GM12878 (cell line): ENCODE results near the gene KIF21A. TPM values are rescaled to one million over a fixed set of nuclear protein-coding genes. Genes with fewer than 3 reads are reported as not detected.

Source experiments
- ATAC-seq: fragments of 200-7000 bp; cut with Tn5 transposase; 3 replicates; pipeline ENCODE4 v1.9.1; 2020; ENCODE audit warnings: mild to moderate bottlenecking, moderate library complexity
- BruUV-seq: library from RNA; stranded (reverse); fragments of 400-500 nt; replicated peaks from 2 replicates; lab custom pipeline; 2021; lab: Mats Ljungman, UMichigan
- CTCF ChIA-PET: fragments of 300-600 bp; sonication (Branson Sonifier 250); formaldehyde crosslinking; extraction: SDS; loops from one replicate; lab custom pipeline; 2021; ENCODE audit warnings: inconsistent platforms; lab: Yijun Ruan, JAX
- POLR2A ChIA-PET: fragments of 350-600 bp; formaldehyde crosslinking; extraction: SDS; loops from one replicate; lab custom pipeline; 2021; ENCODE audit warnings: inconsistent platforms; lab: Charles Lee
- RAD21 ChIA-PET: fragments of 300-600 bp; sonication (Branson Sonifier 250); formaldehyde crosslinking; loops from one replicate; lab custom pipeline; 2023; ENCODE audit warnings: antibody characterized with exemption; ENCODE audit not compliant: unreplicated experiment; lab: Charles Lee
- SMC1A ChIA-PET: fragments of 300-600 bp; sonication (Branson Sonifier 250); formaldehyde crosslinking; loops from one replicate; lab custom pipeline; 2023; ENCODE audit not compliant: unreplicated experiment, uncharacterized antibody; lab: Charles Lee
- DNase-seq: peaks from one replicate; pipeline ENCODE4 v3.0.0-alpha.2; 2011; ENCODE audit warnings: low read depth, low spot score
- FAIRE-seq: peaks from 3 replicates; lab custom pipeline; 2011; peaks lifted over from hg19 to GRCh38; lab: Jason Lieb, UNC
- H2AFZ ChIP-seq: 2 replicates; pipeline ENCODE4 v1.6.0; 2011; ENCODE audit warnings: low read depth, low read length, control low read depth; ENCODE audit not compliant: control insufficient read depth
- H3K27ac ChIP-seq: 2 replicates; pipeline ENCODE4 v1.5.1; 2011; ENCODE audit warnings: control low read depth; ENCODE audit not compliant: control insufficient read depth, insufficient read depth
- H3K27me3 ChIP-seq, 2 experiments: replicated peaks in 1 of 2; 2 replicates each; pipeline versions ENCODE4 v1.6.0 to v1.6.1; 2011; ENCODE audit warnings: low read length in 1 of 2; ENCODE audit not compliant: control insufficient read depth in 2 of 2, insufficient read depth in 2 of 2
- H3K36me3 ChIP-seq, 2 experiments: 2 replicates each; pipeline ENCODE4 v1.5.1; 2011; ENCODE audit warnings: low read length in 1 of 2; ENCODE audit not compliant: control insufficient read depth in 2 of 2, insufficient read depth in 2 of 2
- H3K4me1 ChIP-seq: 2 replicates; pipeline ENCODE4 v1.6.1; 2011; ENCODE audit warnings: mild to moderate bottlenecking, low read length, moderate library complexity, mixed read lengths; ENCODE audit not compliant: control insufficient read depth, insufficient read depth
- H3K4me2 ChIP-seq: 2 replicates; pipeline ENCODE4 v1.6.0; 2011; ENCODE audit warnings: control low read depth; ENCODE audit not compliant: control insufficient read depth, insufficient read depth
- H3K4me3 ChIP-seq: fragments of 200-600 bp; sonication (generic); 2 replicates; pipeline ENCODE4 v1.5.1; 2016
- H3K79me2 ChIP-seq: 2 replicates; pipeline ENCODE4 v1.6.0; 2011; ENCODE audit warnings: low read length; ENCODE audit not compliant: control insufficient read depth, insufficient read depth
- H3K9ac ChIP-seq: 2 replicates; pipeline ENCODE4 v1.8.0; 2011; ENCODE audit warnings: low read length, control low read depth, mixed read lengths; ENCODE audit not compliant: control insufficient read depth, insufficient read depth
- H3K9me3 ChIP-seq: replicated peaks from 3 replicates; pipeline ENCODE4 v1.5.1; 2011; ENCODE audit warnings: mild to moderate bottlenecking, low read length; ENCODE audit not compliant: control insufficient read depth, insufficient read depth
- H4K20me1 ChIP-seq: 2 replicates; pipeline ENCODE4 v1.6.0; 2011; ENCODE audit not compliant: control insufficient read depth, insufficient read depth
- PAX8 ChIP-seq: fragments of 450-650 bp; IDR thresholded peaks from 2 replicates; pipeline ENCODE4 v1.6.1; 2017; ENCODE audit warnings: mild to moderate bottlenecking, moderate library complexity
- REST ChIP-seq: IDR thresholded peaks from 2 replicates; pipeline ENCODE4 v1.6.1; 2012; ENCODE audit warnings: mild to moderate bottlenecking, low read depth, low read length
- RFX5 ChIP-seq: IDR thresholded peaks from 2 replicates; pipeline ENCODE4 v1.6.1; 2011; ENCODE audit warnings: low read depth, low read length, improper control_type of control experiment
- ZBTB33 ChIP-seq: fragments of 450-650 bp; IDR thresholded peaks from 2 replicates; pipeline ENCODE4 v1.6.1; 2017; ENCODE audit warnings: mild to moderate bottlenecking
- ZNF24 ChIP-seq: fragments of 450-650 bp; IDR thresholded peaks from 2 replicates; pipeline ENCODE4 v1.6.1; 2017; ENCODE audit warnings: antibody characterized with exemption, mild to moderate bottlenecking
- ZZZ3 ChIP-seq: IDR thresholded peaks from 2 replicates; pipeline ENCODE4 v1.6.1; 2011; ENCODE audit warnings: low read depth; ENCODE audit not compliant: control insufficient read depth, insufficient read length
- WGBS: methylation state at CpG from one replicate; pipeline ENCODE4 v1.1.6; 2016; ENCODE audit warnings: low lambda C conversion rate; ENCODE audit not compliant: insufficient replicate concordance, insufficient coverage; ENCODE audit errors: missing lambda C conversion rate; 5-methylcytosine and 5-hydroxymethylcytosine counted together
- in situ Hi-C: fragments of 300-500 bp; cut with MboI; formaldehyde crosslinking; loops from 9 replicates; pipeline ENCODE4 v1.14.3; 2018; ENCODE audit warnings: mixed read lengths
- intact Hi-C: fragments of 100-400 bp; cut with micrococcal nuclease; formaldehyde crosslinking; loops from one replicate; pipeline ENCODE4 v1.14.2; 2022; ENCODE audit not compliant: unreplicated experiment
- polyA plus RNA-seq, 11 experiments: library from polyadenylated mRNA; depleted of rRNA in 4 of 11; unstranded in 6 of 11; stranded (reverse) in 5 of 11; fragments of >200 nt; fragmentation: Nextera tagmentation in 4 of 11; fragmentation: Illumina TruSeq in 1 of 11; extraction: Ambion mirVana in 4 of 11; extraction: Trizol in 1 of 11; gene quantifications; 1 replicate in 1 of 11; 2 replicates in 10 of 11; pipeline versions ENCODE4 v1.2.1 to v1.2.3, GENCODE V29; 2011 to 2016; ENCODE audit warnings: inconsistent platforms in 2 of 11, missing spikeins in 2 of 11, low read depth in 1 of 11
- total RNA-seq, 4 experiments: library from RNA; depleted of rRNA in 3 of 4; stranded (reverse); fragments of >200 nt in 3 of 4; fragmentation: Illumina TruSeq in 1 of 4; extraction: Trizol in 1 of 4; gene quantifications; 2 replicates each; pipeline versions ENCODE4 v1.2.1 to v1.2.3, GENCODE V29; 2013 to 2021

The KIF21A gene
- total and polyA plus RNA-seq, 10 of the 15 experiments (the other 5 are each of a cell fraction or from before 2014, with no cell fraction given): 21.3 to 42.1 (median 24.5) TPM

DNA sequence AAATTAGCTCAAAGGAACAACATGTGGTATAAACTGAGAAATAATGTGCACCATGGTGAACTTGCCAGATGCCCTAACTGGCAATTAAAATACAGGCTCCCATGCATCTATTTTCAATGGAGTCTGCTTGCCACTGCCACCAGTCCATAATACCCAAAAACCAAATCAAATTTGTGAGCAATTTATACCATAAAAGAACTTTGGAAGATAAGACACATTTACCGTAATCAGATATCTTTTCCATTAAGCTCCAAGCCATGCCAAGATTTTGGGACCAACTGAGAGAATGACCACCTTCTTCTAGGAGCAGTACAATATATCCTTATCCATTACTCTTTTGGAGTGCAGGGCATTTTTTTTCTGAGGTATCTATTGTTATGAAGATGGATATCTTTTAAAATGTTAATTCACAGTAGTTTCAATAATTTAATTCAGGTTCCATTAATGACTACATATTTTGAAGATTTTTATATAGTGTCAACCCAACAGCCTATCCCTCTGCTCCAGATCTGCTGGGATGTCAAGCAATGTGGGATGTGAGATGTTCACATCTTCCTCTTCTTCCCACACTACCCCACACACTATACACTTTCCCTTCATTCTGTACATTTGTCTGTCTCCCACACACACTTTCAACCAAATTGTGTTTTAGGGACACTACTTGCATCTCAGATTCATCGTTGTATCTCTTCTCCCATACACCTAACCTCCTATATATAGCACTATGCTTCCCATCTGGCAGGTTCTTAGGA, 53.3 kb downstream of the KIF21A start:
- in situ Hi-C loops: no loop called here

More for the DNA sequence above, 53.3 kb downstream of the KIF21A start:
- no peak overlapping the region for H2AFZ ChIP-seq
- DNase-seq (no peak), FAIRE-seq (no peak), ATAC-seq (no peak)
- BruUV-seq: no TSS peak
- H3K4me3 ChIP-seq: no peak overlapping the region
- intact Hi-C loops: no loop called here
- no peaks in the 10 kb centered on the region for H3K79me2 ChIP-seq
- no peaks in the 10 kb centered on the region for H4K20me1 ChIP-seq
- ChIA-PET RAD21 (no interaction called here), POLR2A (no interaction called here), CTCF (no interaction called here)
- H3K27me3 ChIP-seq: no peaks in the 10 kb centered on the region
- H3K27ac ChIP-seq: no peak overlapping the region
- H3K4me1 ChIP-seq: no peaks in the 10 kb centered on the region
- no peak overlapping the region for H3K4me2 ChIP-seq
- no peak for TF ChIP-seq PAX8
- TF ChIP-seq REST: no peak
- no peak for TF ChIP-seq ZNF24
- TF ChIP-seq ZBTB33: no peak
- no peak for TF ChIP-seq RFX5
- TF ChIP-seq ZZZ3: no peak
- TF ChIP-seq, all 136 proteins: peak for 0
- no peak overlapping the region for H3K9ac ChIP-seq
- 69% methylated on average over 2 of the region's 2 CpGs for WGBS
- no peaks in the 10 kb centered on the region for H3K9me3 ChIP-seq
- SMC1A ChIA-PET: no interaction called here
- no peaks in the 10 kb centered on the region for H3K36me3 ChIP-seq
